WERI-Rb-1 (cell line): ENCODE data around the gene APBA3.

Experiments used
- DNase-seq: peaks from one replicate; pipeline ENCODE4 v3.0.0-alpha.2; 2020
- H3K27ac ChIP-seq: fragments of 250-450 bp; sonication (Bioruptor Pico); 2 replicates; pipeline ENCODE4 v1.5.1; 2020; ENCODE audit warnings: mild to moderate bottlenecking, moderate library complexity
- H3K27me3 ChIP-seq: fragments of 250-450 bp; sonication (Bioruptor Pico); 2 replicates; pipeline ENCODE4 v1.5.1; 2021; ENCODE audit warnings: mild to moderate bottlenecking, low read depth, moderate library complexity; ENCODE audit not compliant: insufficient read depth, severe bottlenecking
- H3K36me3 ChIP-seq: fragments of 250-450 bp; sonication (Bioruptor Pico); 2 replicates; pipeline ENCODE4 v1.5.1; 2020; ENCODE audit warnings: mild to moderate bottlenecking, moderate library complexity
- H3K4me3 ChIP-seq: 2 replicates; pipeline ENCODE4 v1.5.1; 2011; ENCODE audit warnings: low read depth, mild to moderate bottlenecking, control low read depth, low read length
- H3K9me3 ChIP-seq: fragments of 250-450 bp; sonication (Bioruptor Pico); 2 replicates; pipeline ENCODE4 v1.5.1; 2021; ENCODE audit warnings: mild to moderate bottlenecking, moderate library complexity; ENCODE audit not compliant: severe bottlenecking
- CTCF ChIP-seq: IDR thresholded peaks from 2 replicates; pipeline ENCODE4 v1.5.1; 2011; ENCODE audit warnings: low read depth, mild to moderate bottlenecking, control low read depth, inconsistent platforms, low read length

APBA3 gene

GRCh38 chr19:3807131-3807480, 45.6 kb upstream of the APBA3 start:
- H3K4me3 ChIP-seq = no peak overlapping the region
- no peak for DNase-seq
- H3K27me3 ChIP-seq = no peaks in the 10 kb centered on the region
- no peak overlapping the region for H3K27ac ChIP-seq
- H3K9me3 ChIP-seq = no peaks in the 10 kb centered on the region
- TF ChIP-seq CTCF = no peak
- no peaks in the 10 kb centered on the region for H3K36me3 ChIP-seq

- no peak overlapping the region for H3K4me3 ChIP-seq
- H3K27ac ChIP-seq = no peak overlapping the region
- no peak for TF ChIP-seq CTCF
- H3K27me3 ChIP-seq = no peaks in the 10 kb centered on the region
- H3K36me3 ChIP-seq = no peaks in the 10 kb centered on the region
- H3K9me3 ChIP-seq = no peaks in the 10 kb centered on the region
- no peak for DNase-seq
Observed at GRCh38 chr19:3805859-3806258, 44.4 kb upstream of the APBA3 start.

- Histone ChIP-seq H3K4me3 (no peak overlapping the region), H3K27ac (no peak overlapping the region), H3K27me3 (no peaks in the 10 kb centered on the region), H3K36me3 (no peaks in the 10 kb centered on the region), H3K9me3 (no peaks in the 10 kb centered on the region)
- TF ChIP-seq CTCF = no peak
- no peak for DNase-seq
Observed at GRCh38 chr19:3804429-3804828, 42.9 kb upstream of the APBA3 start.

DNA sequence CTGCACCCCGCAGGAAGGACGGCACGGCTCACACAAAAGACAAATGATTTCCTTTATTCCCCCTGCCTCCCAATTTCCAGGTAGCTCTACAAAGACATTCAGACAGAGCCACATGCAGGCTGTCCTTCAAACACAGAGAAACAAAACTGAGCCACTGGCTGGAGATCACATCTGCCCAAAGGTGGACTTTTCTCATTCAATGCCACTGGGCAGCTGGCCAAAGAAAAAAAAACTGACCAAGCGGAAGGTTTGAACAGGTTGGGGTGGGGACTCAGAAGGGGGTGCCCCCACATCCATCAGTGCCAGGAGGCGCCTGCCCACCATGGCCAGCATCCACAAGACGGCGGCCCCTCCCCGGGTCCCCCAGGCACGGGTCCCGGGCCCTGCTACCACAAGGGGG, 42.5 kb upstream of the APBA3 start:
- Histone ChIP-seq H3K36me3 (no peaks in the 10 kb centered on the region), H3K4me3 (no peak overlapping the region), H3K9me3 (no peaks in the 10 kb centered on the region), H3K27me3 (no peaks in the 10 kb centered on the region), H3K27ac (no peak overlapping the region)
- TF ChIP-seq CTCF = no peak
- no peak for DNase-seq

GRCh38 chr19:3803114-3803888, 41.8 kb upstream of the APBA3 start:
- no peak for TF ChIP-seq CTCF
- Histone ChIP-seq H3K27ac (no peak overlapping the region), H3K4me3 (no peak overlapping the region), H3K27me3 (no peaks in the 10 kb centered on the region), H3K36me3 (no peaks in the 10 kb centered on the region), H3K9me3 (no peaks in the 10 kb centered on the region)
- no peak for DNase-seq
